K562 (cell line): ENCODE data around the gene RNU11. TPM values are rescaled to one million over a fixed set of nuclear protein-coding genes. Genes with fewer than 3 reads are reported as not detected.

Source experiments
- ELF2 ChIP-seq: fragments of 250-450 bp; sonication (Bioruptor Pico); IDR thresholded peaks from 2 replicates; pipeline ENCODE4 v1.5.0; 2021; ENCODE audit warnings: mild to moderate bottlenecking
- HCFC1 ChIP-seq: IDR thresholded peaks from 2 replicates; pipeline ENCODE4 v1.6.1; 2012; ENCODE audit warnings: low read depth, low read length, improper control_type of control experiment
- TAF1 ChIP-seq: IDR thresholded peaks from 2 replicates; pipeline ENCODE4 v1.6.1; 2011; ENCODE audit warnings: mild to moderate bottlenecking, low read length, moderate library complexity; ENCODE audit not compliant: insufficient read depth, control insufficient read depth, severe bottlenecking; ENCODE audit errors: extremely low read depth
- XRCC5 ChIP-seq: fragments of 200-400 bp; formaldehyde crosslinking; IDR thresholded peaks from 2 replicates; pipeline ENCODE4 v1.6.1; 2017; ENCODE audit warnings: low read depth, mild to moderate bottlenecking, low read length
- ZNF324 ChIP-seq: fragments of 250-450 bp; sonication (Bioruptor Pico); IDR thresholded peaks from 2 replicates; pipeline ENCODE4 v1.4.0; 2020; ENCODE audit warnings: mild to moderate bottlenecking
- ZNF384 ChIP-seq: IDR thresholded peaks from 2 replicates; pipeline ENCODE4 v1.6.1; 2012; ENCODE audit warnings: low read depth, low read length, improper control_type of control experiment
- polyA plus RNA-seq, 8 experiments: library from polyadenylated mRNA; depleted of rRNA in 4 of 8; stranded (reverse) in 5 of 8; unstranded in 3 of 8; fragments of >200 nt; fragmentation: Nextera tagmentation in 2 of 8; fragmentation: Illumina TruSeq in 1 of 8; extraction: Ambion mirVana in 2 of 8; extraction: Trizol in 1 of 8; gene quantifications; 2 replicates each; pipeline versions ENCODE4 v1.2.1 to v1.2.3, GENCODE V29; 2011 to 2014; ENCODE audit warnings: inconsistent platforms in 1 of 8, missing spikeins in 1 of 8
- total RNA-seq, 7 experiments: library from RNA; depleted of rRNA in 6 of 7; stranded (reverse); fragments of >200 nt in 6 of 7; fragmentation: Illumina TruSeq in 2 of 7; extraction: Trizol in 2 of 7; gene quantifications; 2 replicates each; pipeline versions ENCODE4 v1.2.1 to v1.2.3, GENCODE V29; 2011 to 2021; ENCODE audit warnings: low replicate concordance in 1 of 7
- TF ChIP-seq, protein P1 (sequence below): fragments of 450-650 bp; IDR thresholded peaks from 2 replicates; pipeline ENCODE4 v1.6.1; 2016
- TF ChIP-seq, protein P2 (sequence below): fragments of 450-650 bp; IDR thresholded peaks from 2 replicates; pipeline ENCODE4 v1.7.0; 2016; ENCODE audit warnings: borderline replicate concordance
- TF ChIP-seq, protein P3 (sequence below), 2 experiments: fragments of 450-650 bp in 1 of 2; sonication (generic) in 1 of 2; formaldehyde crosslinking in 1 of 2; IDR thresholded peaks; 2 replicates each; pipeline versions ENCODE4 v1.7.1 to v1.9.0; 2016 to 2022; ENCODE audit warnings: inconsistent platforms in 1 of 2, mild to moderate bottlenecking in 1 of 2, missing genetic modification reagents in 1 of 2

RNU11 gene
- total and polyA plus RNA-seq, 9 of the 15 experiments (the other 6 are each of a cell fraction or from before 2014, with no cell fraction given): not detected

DNA sequence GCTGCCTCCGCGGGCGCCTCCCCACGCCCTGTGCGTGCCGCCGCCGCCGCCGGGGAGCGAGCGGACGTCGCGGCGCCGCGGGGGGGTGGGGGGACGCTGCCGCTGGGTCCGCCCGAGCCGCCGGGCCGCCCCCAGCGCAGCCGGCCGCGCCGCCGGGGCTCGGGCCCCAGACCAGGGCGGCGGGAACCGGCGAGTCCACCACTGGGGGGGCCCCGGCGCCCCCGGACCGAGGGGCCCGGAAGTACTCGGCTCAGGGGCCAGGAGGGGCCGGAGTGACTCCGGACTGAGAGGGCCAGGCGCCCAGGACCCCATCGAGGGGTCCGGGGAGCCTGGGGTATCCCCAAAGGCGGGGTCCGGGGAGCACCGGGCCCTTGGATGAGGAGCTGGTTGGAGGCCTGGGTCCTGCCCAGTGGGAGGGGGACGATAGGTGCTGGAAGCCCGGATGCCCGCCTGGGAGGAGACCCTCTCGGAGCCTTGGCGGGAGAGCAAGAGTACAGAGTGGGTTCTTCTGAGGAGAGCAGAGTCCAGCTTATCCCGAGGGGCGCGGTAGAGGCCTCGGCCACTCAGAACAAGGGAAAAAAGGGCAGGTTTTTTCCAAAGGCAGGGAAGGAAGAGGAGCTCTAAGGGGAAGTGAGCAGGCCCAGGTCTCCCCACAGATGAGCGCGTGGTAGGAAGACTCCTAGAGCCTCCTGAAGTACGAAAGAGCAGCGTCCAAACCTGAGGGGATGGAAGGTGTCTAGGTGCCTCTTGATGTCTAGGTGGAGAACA, 20.7 kb downstream of the RNU11 start (continued):
- TF ChIP-seq, protein P1, sequence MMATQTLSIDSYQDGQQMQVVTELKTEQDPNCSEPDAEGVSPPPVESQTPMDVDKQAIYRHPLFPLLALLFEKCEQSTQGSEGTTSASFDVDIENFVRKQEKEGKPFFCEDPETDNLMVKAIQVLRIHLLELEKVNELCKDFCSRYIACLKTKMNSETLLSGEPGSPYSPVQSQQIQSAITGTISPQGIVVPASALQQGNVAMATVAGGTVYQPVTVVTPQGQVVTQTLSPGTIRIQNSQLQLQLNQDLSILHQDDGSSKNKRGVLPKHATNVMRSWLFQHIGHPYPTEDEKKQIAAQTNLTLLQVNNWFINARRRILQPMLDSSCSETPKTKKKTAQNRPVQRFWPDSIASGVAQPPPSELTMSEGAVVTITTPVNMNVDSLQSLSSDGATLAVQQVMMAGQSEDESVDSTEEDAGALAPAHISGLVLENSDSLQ: no peak
- TF ChIP-seq XRCC5: 0 out of 2 replicates have a peak, but pooled peaks have one; percentile 29
- peak; percentile 39 for TF ChIP-seq TAF1
- TF ChIP-seq HCFC1: no peak
- TF ChIP-seq, protein P2, sequence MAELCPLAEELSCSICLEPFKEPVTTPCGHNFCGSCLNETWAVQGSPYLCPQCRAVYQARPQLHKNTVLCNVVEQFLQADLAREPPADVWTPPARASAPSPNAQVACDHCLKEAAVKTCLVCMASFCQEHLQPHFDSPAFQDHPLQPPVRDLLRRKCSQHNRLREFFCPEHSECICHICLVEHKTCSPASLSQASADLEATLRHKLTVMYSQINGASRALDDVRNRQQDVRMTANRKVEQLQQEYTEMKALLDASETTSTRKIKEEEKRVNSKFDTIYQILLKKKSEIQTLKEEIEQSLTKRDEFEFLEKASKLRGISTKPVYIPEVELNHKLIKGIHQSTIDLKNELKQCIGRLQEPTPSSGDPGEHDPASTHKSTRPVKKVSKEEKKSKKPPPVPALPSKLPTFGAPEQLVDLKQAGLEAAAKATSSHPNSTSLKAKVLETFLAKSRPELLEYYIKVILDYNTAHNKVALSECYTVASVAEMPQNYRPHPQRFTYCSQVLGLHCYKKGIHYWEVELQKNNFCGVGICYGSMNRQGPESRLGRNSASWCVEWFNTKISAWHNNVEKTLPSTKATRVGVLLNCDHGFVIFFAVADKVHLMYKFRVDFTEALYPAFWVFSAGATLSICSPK: 0 out of 2 replicates have a peak, but pooled peaks have one; percentile 9
- TF ChIP-seq ZNF324 (CRISPR knock-in tag): no peak
- TF ChIP-seq ZNF384: no peak
- no peak for TF ChIP-seq ELF2 (CRISPR knock-in tag)
- TF ChIP-seq, protein P3, sequence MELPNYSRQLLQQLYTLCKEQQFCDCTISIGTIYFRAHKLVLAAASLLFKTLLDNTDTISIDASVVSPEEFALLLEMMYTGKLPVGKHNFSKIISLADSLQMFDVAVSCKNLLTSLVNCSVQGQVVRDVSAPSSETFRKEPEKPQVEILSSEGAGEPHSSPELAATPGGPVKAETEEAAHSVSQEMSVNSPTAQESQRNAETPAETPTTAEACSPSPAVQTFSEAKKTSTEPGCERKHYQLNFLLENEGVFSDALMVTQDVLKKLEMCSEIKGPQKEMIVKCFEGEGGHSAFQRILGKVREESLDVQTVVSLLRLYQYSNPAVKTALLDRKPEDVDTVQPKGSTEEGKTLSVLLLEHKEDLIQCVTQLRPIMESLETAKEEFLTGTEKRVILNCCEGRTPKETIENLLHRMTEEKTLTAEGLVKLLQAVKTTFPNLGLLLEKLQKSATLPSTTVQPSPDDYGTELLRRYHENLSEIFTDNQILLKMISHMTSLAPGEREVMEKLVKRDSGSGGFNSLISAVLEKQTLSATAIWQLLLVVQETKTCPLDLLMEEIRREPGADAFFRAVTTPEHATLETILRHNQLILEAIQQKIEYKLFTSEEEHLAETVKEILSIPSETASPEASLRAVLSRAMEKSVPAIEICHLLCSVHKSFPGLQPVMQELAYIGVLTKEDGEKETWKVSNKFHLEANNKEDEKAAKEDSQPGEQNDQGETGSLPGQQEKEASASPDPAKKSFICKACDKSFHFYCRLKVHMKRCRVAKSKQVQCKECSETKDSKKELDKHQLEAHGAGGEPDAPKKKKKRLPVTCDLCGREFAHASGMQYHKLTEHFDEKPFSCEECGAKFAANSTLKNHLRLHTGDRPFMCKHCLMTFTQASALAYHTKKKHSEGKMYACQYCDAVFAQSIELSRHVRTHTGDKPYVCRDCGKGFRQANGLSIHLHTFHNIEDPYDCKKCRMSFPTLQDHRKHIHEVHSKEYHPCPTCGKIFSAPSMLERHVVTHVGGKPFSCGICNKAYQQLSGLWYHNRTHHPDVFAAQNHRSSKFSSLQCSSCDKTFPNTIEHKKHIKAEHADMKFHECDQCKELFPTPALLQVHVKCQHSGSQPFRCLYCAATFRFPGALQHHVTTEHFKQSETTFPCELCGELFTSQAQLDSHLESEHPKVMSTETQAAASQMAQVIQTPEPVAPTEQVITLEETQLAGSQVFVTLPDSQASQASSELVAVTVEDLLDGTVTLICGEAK (IDR thresholded peaks at IDR 0.05): peak; percentile 56; the same call in 1 of the 2 replicates
- TF ChIP-seq, protein P3 (CRISPR knock-in tag; IDR thresholded peaks at IDR 0.05): no peak
